GM21390 (cell line): ENCODE data around the gene COL5A2.

ENCODE experiments used
- ATAC-seq: cut with Tn5 transposase; IDR thresholded peaks from one replicate; pipeline ENCODE4 v1.9.1; 2021; ENCODE audit not compliant: unreplicated experiment

The COL5A2 gene

GRCh38 chr2:189181706-189182105, 2.1 kb upstream of the COL5A2 start:
- ATAC-seq: no peak

GRCh38 chr2:189178726-189179569, 613 bp downstream of the COL5A2 start:
- no peak for ATAC-seq

GRCh38 chr2:189178054-189178453, 1.5 kb downstream of the COL5A2 start:
- ATAC-seq: no peak

GRCh38 chr2:189177251-189177840, 2.2 kb downstream of the COL5A2 start:
- ATAC-seq: no peak

GRCh38 chr2:189176516-189176915, 3.0 kb downstream of the COL5A2 start:
- no peak for ATAC-seq

- ATAC-seq: no peak
Measured at GRCh38 chr2:189175869-189176433, 3.6 kb downstream of the COL5A2 start.

GRCh38 chr2:189171956-189172609, 7.5 kb downstream of the COL5A2 start:
- ATAC-seq: no peak

GRCh38 chr2:189168856-189169499, 10.6 kb downstream of the COL5A2 start:
- ATAC-seq: no peak

- ATAC-seq: no peak
Measured at GRCh38 chr2:189165656-189166380, 13.7 kb downstream of the COL5A2 start.

- ATAC-seq: no peak
Measured at GRCh38 chr2:189164746-189165145, 14.8 kb downstream of the COL5A2 start.

GRCh38 chr2:189163889-189164288, 15.7 kb downstream of the COL5A2 start:
- ATAC-seq: no peak

GRCh38 chr2:189162566-189162965, 17.0 kb downstream of the COL5A2 start:
- no peak for ATAC-seq

- ATAC-seq: no peak
Measured at GRCh38 chr2:189161894-189162293, 17.7 kb downstream of the COL5A2 start.

- no peak for ATAC-seq
Measured at GRCh38 chr2:189159717-189160116, 19.8 kb downstream of the COL5A2 start.

GRCh38 chr2:189159273-189159672, 20.3 kb downstream of the COL5A2 start:
- no peak for ATAC-seq

GRCh38 chr2:189157939-189158338, 21.6 kb downstream of the COL5A2 start:
- ATAC-seq: no peak

- ATAC-seq: no peak
Measured at GRCh38 chr2:189157456-189157855, 22.1 kb downstream of the COL5A2 start.

- no peak for ATAC-seq
Measured at GRCh38 chr2:189155795-189156194, 23.8 kb downstream of the COL5A2 start.

GRCh38 chr2:189153619-189154018, 25.9 kb downstream of the COL5A2 start:
- no peak for ATAC-seq

- ATAC-seq: no peak
Measured at GRCh38 chr2:189152483-189152882, 27.1 kb downstream of the COL5A2 start.

- ATAC-seq: no peak
Measured at GRCh38 chr2:189151906-189152305, 27.7 kb downstream of the COL5A2 start.
